ENCODE measurements around the gene TNNI3. TPM values are rescaled to one million over a fixed set of nuclear protein-coding genes. Genes with fewer than 3 reads are reported as not detected.
"Not testable (repeated sequence)": the region's sequence is repeated elsewhere in the genome, so short reads cannot be mapped to it uniquely, and the experiment has no call there.

TNNI3 gene
- total RNA-seq, 1 donor: not detected

- TF ChIP-seq, protein P1, sequence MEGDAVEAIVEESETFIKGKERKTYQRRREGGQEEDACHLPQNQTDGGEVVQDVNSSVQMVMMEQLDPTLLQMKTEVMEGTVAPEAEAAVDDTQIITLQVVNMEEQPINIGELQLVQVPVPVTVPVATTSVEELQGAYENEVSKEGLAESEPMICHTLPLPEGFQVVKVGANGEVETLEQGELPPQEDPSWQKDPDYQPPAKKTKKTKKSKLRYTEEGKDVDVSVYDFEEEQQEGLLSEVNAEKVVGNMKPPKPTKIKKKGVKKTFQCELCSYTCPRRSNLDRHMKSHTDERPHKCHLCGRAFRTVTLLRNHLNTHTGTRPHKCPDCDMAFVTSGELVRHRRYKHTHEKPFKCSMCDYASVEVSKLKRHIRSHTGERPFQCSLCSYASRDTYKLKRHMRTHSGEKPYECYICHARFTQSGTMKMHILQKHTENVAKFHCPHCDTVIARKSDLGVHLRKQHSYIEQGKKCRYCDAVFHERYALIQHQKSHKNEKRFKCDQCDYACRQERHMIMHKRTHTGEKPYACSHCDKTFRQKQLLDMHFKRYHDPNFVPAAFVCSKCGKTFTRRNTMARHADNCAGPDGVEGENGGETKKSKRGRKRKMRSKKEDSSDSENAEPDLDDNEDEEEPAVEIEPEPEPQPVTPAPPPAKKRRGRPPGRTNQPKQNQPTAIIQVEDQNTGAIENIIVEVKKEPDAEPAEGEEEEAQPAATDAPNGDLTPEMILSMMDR (IDR thresholded peaks at IDR 0.05; ENCODE audit: insufficient read depth, low read length): no peak
- peak; percentile 55 for DNase-seq (ENCODE audit: low read depth)
- H3K4me3 ChIP-seq (ENCODE audit: low read depth, low read length): no peak overlapping the region
These were observed 1.1 kb downstream of the TNNI3 start for GRCh38 chr19:55156202-55157063.

GRCh38 chr19:55155784-55156183, 1.7 kb downstream of the TNNI3 start:
- H3K4me3 ChIP-seq (ENCODE audit: low read depth, low read length); DNase-seq (ENCODE audit: low read depth): not testable (repeated sequence)

- TF ChIP-seq, protein P1 (IDR thresholded peaks at IDR 0.05; ENCODE audit: insufficient read depth, low read length): no peak
- no peak overlapping the region for H3K4me3 ChIP-seq (ENCODE audit: low read depth, low read length)
- no peak for DNase-seq (ENCODE audit: low read depth)
These were observed 3.8 kb downstream of the TNNI3 start for GRCh38 chr19:55153652-55154264.

GRCh38 chr19:55152017-55152416, 5.5 kb downstream of the TNNI3 start:
- H3K4me3 ChIP-seq (ENCODE audit: low read depth, low read length): no peak overlapping the region
- TF ChIP-seq, protein P1 (IDR thresholded peaks at IDR 0.05; ENCODE audit: insufficient read depth, low read length): no peak
- DNase-seq (ENCODE audit: low read depth): no peak

GRCh38 chr19:55149078-55150003, 8.2 kb downstream of the TNNI3 start, which contains the start of gene TNNT1:
TNNT1 (minus strand) TSS chr19:55149206; CDS start chr19:55147157, 2,049 bp downstream.
- TF ChIP-seq, protein P1 (IDR thresholded peaks at IDR 0.05; ENCODE audit: insufficient read depth, low read length): no peak
- no peak for DNase-seq (ENCODE audit: low read depth)
- H3K4me3 ChIP-seq (ENCODE audit: low read depth, low read length): no peak within 1 kb of the TSS

DNA sequence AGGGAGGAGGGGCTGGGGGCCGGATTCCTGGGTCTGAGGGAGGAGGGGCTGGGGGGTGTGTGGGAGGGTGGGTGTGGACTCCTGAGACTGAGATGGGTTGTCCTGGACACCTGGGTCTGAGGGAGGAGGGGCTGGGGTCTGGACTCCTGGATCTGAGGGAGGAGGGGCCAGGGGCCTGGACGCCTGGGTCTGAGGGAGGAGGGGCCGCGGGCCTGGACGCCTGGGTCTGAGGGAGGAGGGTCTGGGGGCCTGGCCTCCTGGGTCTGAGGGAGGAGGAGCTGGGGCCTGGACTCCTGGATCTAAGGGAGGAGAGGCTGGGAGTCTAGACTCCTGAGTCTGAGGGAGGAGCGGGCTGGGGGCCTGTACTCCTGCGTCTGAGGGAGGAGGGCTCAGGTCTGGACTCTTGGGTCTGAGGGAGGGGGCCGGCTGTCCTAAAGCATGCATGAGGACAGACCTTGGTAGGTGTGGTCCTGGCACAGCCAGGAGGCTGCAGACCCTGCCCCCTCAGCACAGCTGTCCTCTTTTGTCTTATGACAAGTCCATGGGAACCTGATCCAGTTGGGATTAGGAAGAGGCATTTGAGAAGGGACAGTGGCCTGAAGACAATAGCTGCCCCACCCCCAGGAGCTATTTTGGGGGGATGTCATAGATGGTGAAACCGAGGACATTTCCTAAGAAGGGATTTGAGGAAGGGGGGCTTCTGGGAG, 9.8 kb downstream of the TNNI3 start:
- H3K4me3 ChIP-seq (ENCODE audit: low read depth, low read length): no peak overlapping the region
- TF ChIP-seq, protein P1 (IDR thresholded peaks at IDR 0.05; ENCODE audit: insufficient read depth, low read length): no peak
- no peak for DNase-seq (ENCODE audit: low read depth)
